Right lobe of liver (tissue), 4 donors: Measurements from ENCODE around the gene C14orf132.

Source experiments
- POLR2A ChIP-seq: fragments of 450-650 bp; IDR thresholded peaks from one replicate; pipeline ENCODE4 v1.6.1; 2017; ENCODE audit warnings: antibody characterized with exemption, mild to moderate bottlenecking
- TF ChIP-seq, protein P1 (sequence below), 4 donors: fragments of 200-600 bp in 3 of 4; fragments of 450-650 bp in 1 of 4; IDR thresholded peaks; one replicate each; pipeline versions ENCODE4 v1.5.1 to v1.8.0; 2016 to 2022; ENCODE audit warnings: antibody characterized with exemption in 4 of 4, mild to moderate bottlenecking in 2 of 4
- donor health status: DM: no; HTN: no; CAD: no.
- donor health status: DM: no; HTN: no; CAD: no.
- donor health status: DM: no; HTN: yes; CAD: no.

DNA sequence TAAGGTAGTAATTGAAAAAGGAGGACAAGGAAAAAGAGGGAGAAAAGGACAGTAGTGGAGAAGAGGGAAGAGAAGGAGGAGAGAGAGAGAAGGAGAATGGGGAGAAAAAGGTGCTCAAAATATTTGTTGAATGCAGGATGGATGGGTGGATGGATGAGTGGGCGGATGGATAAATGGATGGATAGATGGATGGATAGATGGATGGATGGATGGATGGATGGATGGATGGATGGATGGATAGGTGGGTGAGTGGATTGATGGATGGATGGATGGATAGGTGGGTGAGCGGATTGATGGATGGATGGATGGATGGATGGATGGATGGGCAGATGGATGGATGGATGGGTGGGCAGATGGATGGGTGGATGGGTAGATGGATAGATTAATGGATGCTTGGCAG is 21.3 kb upstream of the C14orf132 start:
- TF ChIP-seq, protein P1, sequence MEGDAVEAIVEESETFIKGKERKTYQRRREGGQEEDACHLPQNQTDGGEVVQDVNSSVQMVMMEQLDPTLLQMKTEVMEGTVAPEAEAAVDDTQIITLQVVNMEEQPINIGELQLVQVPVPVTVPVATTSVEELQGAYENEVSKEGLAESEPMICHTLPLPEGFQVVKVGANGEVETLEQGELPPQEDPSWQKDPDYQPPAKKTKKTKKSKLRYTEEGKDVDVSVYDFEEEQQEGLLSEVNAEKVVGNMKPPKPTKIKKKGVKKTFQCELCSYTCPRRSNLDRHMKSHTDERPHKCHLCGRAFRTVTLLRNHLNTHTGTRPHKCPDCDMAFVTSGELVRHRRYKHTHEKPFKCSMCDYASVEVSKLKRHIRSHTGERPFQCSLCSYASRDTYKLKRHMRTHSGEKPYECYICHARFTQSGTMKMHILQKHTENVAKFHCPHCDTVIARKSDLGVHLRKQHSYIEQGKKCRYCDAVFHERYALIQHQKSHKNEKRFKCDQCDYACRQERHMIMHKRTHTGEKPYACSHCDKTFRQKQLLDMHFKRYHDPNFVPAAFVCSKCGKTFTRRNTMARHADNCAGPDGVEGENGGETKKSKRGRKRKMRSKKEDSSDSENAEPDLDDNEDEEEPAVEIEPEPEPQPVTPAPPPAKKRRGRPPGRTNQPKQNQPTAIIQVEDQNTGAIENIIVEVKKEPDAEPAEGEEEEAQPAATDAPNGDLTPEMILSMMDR (IDR thresholded peaks at IDR 0.05): no peak
- no peak for TF ChIP-seq POLR2A
